Natural killer cell treated with Interleukin-12 subunit alpha and Interleukin-12 subunit beta and Interleukin-15 and Interleukin-18, amount 100 ng/mL, for 72 hours (primary cell): ENCODE measurements around the gene DHDH. TPM values are rescaled to one million over a fixed set of nuclear protein-coding genes. Genes with fewer than 3 reads are reported as not detected.
"Not testable (repeated sequence)": the region's sequence is repeated elsewhere in the genome, so short reads cannot be mapped to it uniquely, and the experiment has no call there.

Experiments
- ATAC-seq, 2 donors: fragments of 150-1000 bp; cut with Tn5 transposase in 1 of 2; sonication (Bioruptor Pico), chemical (Tn5 transposase) in 1 of 2; 2 replicates each; pipeline ENCODE4 v1.10.0; 2021
- DNase-seq: peaks from one replicate; pipeline ENCODE4 v3.0.0; 2022; ENCODE audit warnings: low spot score
- H3K27ac Mint-ChIP-seq, 2 donors: 1 replicate in 1 of 2; 2 replicates in 1 of 2; pipeline ENCODE4 v1.8.0; 2022; ENCODE audit warnings: mixed read lengths in 2 of 2, mild to moderate bottlenecking in 1 of 2, moderate library complexity in 1 of 2
- H3K27me3 Mint-ChIP-seq, 2 donors: 1 replicate in 1 of 2; 2 replicates in 1 of 2; pipeline ENCODE4 v1.8.0; 2022; ENCODE audit warnings: mixed read lengths in 2 of 2
- H3K36me3 Mint-ChIP-seq: one replicate; pipeline ENCODE4 v1.8.0; 2022; ENCODE audit warnings: mixed read lengths
- H3K4me1 Mint-ChIP-seq, 2 donors: 1 replicate in 1 of 2; 2 replicates in 1 of 2; pipeline ENCODE4 v1.8.0; 2022; ENCODE audit warnings: low read depth in 2 of 2, mixed read lengths in 2 of 2, mild to moderate bottlenecking in 1 of 2
- H3K4me3 Mint-ChIP-seq: one replicate; pipeline ENCODE4 v1.8.0; 2022; ENCODE audit warnings: mixed read lengths
- H3K9me3 Mint-ChIP-seq: 2 replicates; pipeline ENCODE4 v1.8.0; 2022; ENCODE audit warnings: mixed read lengths
- total RNA-seq, 2 donors: library from RNA; stranded (reverse); gene quantifications; one replicate each; pipeline ENCODE4 v1.2.3, GENCODE V29; 2022

DHDH gene
- under 1 TPM in 1 of 2 donors, not detected in 1; 0.43 TPM for total RNA-seq

DNA sequence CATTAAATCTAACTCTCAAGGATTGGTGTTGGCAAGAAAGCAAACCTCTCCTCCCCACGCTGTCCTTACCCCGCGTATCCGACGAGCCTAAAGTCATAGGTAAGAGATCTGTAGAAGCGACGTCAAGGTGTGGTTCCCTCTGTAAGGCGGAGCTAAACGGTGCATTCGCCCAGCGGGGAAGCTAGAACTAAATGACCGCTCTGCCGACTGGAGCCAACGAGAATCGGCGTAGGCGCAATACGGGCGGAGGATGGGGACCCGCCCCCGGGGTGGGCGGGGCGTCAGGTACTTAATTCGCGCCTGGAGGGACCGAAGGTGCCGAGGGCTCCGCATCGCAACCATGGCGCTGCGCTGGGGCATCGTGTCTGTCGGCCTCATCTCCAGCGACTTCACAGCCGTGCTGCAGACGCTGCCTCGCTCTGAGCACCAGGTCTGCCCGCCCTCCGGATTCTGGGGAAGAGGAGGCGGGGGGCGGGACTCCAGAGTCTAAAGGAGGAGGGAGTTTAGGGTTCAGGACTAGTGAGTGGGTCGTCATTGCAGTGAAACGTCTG is at the start of gene DHDH:
Gene DHDH, plus strand, starts transcription at position 318 of the 551 bp plus-strand sequence. Its CDS starts 23 bp downstream, at position 341.
- peaks cover 8 to 9% of the 10 kb centered on the region in 2 donors for H3K4me1 Mint-ChIP-seq
- H3K4me3 Mint-ChIP-seq: peak within 1 kb of the TSS; percentile 84
- peak within 1 kb of the TSS in 1 of 2 donors; percentile 47 for H3K27ac Mint-ChIP-seq
- ATAC-seq (peak; percentile 95 to 96), DNase-seq (peak; percentile 89)
- no peaks in the 10 kb centered on the region for H3K9me3 Mint-ChIP-seq
- H3K36me3 Mint-ChIP-seq: no peaks in the 10 kb centered on the region
- peaks cover 0 to 10% of the 10 kb centered on the region in 2 donors for H3K27me3 Mint-ChIP-seq

DNA sequence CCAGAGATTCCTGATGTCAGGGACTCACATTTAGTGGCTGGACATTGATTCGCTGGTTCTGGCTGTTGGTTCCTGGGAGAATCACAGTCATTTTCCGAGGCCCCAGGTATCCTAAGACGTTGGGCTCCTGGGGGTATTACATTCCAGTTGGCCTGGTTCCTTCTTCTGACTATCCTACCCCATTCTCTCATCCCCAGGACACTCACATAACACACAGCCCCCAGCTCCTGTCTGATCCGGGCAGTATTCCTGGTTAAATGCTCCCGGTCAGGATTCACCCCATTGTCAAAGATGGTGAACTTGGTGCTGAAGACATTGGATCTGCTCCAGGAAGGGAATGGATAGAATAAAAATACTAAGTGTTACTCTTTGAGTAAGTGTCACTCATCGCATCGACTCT is 49.8 kb upstream of the DHDH start:
- DNase-seq (no peak), ATAC-seq (no peak)
- H3K4me3 Mint-ChIP-seq: no peak overlapping the region

DNA sequence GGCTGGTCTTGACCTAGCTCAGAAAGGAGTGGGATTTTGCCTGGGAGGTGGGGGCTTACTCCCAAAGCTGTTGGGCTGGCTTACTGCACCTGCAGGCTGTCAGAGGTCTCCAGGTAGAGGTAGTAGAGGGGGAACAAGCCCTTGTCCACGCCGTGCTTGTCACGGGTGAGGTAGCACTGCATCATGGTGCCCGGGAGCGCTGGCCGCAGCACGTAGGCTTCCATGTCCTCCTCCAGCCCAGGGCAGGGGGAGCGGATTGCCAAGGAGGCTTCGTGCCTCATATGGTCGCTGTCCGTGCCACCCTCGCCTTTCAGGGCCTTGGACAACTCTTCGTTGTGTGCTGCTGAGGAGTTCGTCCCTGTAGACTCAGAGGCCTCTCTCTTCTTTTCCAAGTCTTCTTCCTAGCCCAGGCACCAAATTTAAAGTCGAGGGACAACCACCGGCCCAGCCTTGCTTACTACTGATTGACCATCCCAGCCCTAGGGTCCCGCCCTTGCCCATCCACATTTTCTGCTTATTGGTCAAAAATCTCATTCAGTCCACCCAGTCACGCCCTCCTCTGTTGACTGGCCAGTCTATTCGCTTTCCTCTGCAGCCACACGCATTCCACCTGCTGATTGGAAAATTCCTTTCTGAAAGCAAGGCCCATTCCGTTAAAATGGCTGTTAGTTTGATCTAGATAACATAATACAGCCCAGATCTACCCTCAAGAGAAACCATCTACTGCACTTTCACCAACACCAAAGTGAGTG is 45.5 kb upstream of the DHDH start:
- Mint-ChIP-seq H3K4me3 (no peak overlapping the region), H3K27ac (peak overlapping the region in 1 of 2 donors; percentile 21), H3K27me3 (peaks cover 0 to 13% of the 10 kb centered on the region in 2 donors), H3K36me3 (no peaks in the 10 kb centered on the region), H3K4me1 (peaks cover 0 to 6% of the 10 kb centered on the region in 2 donors), H3K9me3 (no peaks in the 10 kb centered on the region)
- ATAC-seq (peak in 1 of 2 donors; percentile 2), DNase-seq (no peak)

More for the DNA sequence above, 49.8 kb upstream of the DHDH start:
- Mint-ChIP-seq H3K27ac (no peak overlapping the region), H3K27me3 (no peaks in the 10 kb centered on the region), H3K4me1 (peaks cover 0 to 6% of the 10 kb centered on the region in 2 donors), H3K36me3 (no peaks in the 10 kb centered on the region), H3K9me3 (no peaks in the 10 kb centered on the region)

DNA sequence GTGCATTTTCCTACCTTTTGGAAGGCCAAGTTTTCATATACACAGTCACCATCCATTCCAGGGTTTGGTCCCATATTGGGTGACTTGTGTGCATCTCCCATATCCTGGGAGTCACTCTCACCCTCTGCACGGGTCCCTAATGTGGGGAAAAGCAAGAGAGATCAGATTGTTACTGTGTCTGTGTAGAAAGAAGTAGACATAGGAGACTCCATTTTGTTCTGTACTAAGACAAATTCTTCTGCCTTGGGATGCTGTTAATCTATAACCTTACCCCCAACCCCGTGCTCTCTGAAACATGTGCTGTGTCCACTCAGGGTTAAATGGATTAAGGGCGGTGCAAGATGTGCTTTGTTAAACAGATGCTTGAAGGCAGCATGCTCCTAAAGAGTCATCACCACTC is 44.0 kb upstream of the DHDH start:
- H3K36me3 Mint-ChIP-seq, H3K9me3 Mint-ChIP-seq, H3K4me3 Mint-ChIP-seq, DNase-seq, H3K4me1 Mint-ChIP-seq, H3K27ac Mint-ChIP-seq, ATAC-seq: not testable (repeated sequence)
- peaks cover under 1 to 17% of the 10 kb centered on the region in 2 donors for H3K27me3 Mint-ChIP-seq

DNA sequence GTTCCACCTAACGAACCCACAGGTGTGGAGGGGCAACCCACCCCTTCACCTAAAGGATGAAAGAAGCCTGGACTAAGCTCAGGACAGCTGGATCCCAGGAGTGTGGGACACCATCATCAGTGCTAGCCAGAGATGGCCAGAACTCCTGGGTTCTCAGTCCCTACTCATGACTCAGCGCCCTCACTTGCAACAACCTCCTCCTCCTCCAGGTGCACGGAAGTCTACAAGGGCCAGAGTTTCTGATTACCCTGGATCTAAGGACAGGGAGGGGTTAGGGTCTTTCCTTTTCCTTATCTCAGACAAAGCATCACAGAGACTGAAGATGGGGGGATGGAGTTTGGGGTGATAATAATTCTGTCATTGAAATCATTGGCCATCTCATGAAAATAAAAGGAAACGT is 42.9 kb upstream of the DHDH start:
- peaks cover 0 to 3% of the 10 kb centered on the region in 2 donors for H3K4me1 Mint-ChIP-seq
- no peak overlapping the region for H3K27ac Mint-ChIP-seq
- no peak for DNase-seq
- ATAC-seq: no peak
- peaks cover 7 to 22% of the 10 kb centered on the region in 2 donors for H3K27me3 Mint-ChIP-seq
- H3K9me3 Mint-ChIP-seq: no peaks in the 10 kb centered on the region
- H3K4me3 Mint-ChIP-seq: no peak overlapping the region
- H3K36me3 Mint-ChIP-seq: no peaks in the 10 kb centered on the region

DNA sequence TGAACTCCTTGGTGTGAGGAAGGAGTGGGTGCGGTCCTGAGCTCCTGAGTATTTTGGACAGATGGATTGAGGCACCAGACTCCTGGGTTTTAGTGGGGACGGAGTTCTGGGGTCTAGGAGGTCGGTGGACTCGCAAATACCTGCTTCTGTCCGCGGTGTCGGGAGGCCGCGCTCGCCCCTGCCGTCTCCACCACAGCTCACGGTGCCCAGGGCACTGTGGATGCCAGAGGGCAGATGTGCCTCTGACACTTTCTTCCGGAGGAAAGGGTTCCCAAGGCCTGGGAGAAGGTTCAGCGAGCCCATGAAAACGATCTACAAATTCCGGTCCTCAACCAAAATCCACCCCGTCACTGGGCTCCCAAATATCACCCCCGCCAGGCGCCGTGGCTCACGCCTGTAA is 38.3 kb upstream of the DHDH start:
- no peaks in the 10 kb centered on the region for H3K9me3 Mint-ChIP-seq
- peaks cover 7 to 29% of the 10 kb centered on the region in 2 donors for H3K27me3 Mint-ChIP-seq
- H3K27ac Mint-ChIP-seq: peak overlapping the region in 1 of 2 donors; percentile 82
- H3K4me1 Mint-ChIP-seq: peaks cover 9 to 25% of the 10 kb centered on the region in 2 donors
- no peak overlapping the region for H3K4me3 Mint-ChIP-seq
- DNase-seq (no peak), ATAC-seq (no peak)
- no peaks in the 10 kb centered on the region for H3K36me3 Mint-ChIP-seq

DNA sequence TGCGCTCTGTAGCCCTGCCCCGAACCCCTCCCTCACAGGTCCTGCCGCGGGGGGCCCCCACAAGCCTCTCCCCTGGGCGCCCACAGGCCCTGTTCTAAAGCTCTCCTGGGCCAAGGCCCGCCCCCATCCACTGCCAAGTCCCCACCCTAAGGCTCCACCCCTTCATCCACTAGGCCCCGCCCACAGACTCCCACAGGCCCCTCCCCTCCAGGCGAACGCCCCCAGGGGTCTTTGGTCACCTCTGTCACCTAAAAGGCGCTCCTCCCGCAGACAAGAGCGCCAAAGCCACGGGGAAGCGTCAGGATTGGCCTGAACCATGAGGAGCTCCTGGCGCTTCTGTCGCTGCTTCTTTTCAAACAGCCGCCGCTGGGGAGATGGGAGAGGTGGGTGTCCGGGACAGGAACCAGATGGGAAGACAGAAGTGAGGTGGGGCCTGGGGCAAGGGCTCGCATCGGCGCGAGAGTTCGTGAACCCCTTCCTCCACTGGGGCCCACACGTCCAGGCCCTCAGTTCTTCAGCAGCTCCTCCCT is 37.2 kb upstream of the DHDH start:
- DNase-seq (no peak), ATAC-seq (peak in 1 of 2 donors; percentile 43)
- Mint-ChIP-seq H3K4me1 (peaks cover 15 to 29% of the 10 kb centered on the region in 2 donors), H3K27ac (peak overlapping the region in 1 of 2 donors; percentile 82), H3K9me3 (no peaks in the 10 kb centered on the region), H3K4me3 (peak overlapping the region; percentile 27), H3K27me3 (peaks cover 7 to 24% of the 10 kb centered on the region in 2 donors), H3K36me3 (no peaks in the 10 kb centered on the region)

DNA sequence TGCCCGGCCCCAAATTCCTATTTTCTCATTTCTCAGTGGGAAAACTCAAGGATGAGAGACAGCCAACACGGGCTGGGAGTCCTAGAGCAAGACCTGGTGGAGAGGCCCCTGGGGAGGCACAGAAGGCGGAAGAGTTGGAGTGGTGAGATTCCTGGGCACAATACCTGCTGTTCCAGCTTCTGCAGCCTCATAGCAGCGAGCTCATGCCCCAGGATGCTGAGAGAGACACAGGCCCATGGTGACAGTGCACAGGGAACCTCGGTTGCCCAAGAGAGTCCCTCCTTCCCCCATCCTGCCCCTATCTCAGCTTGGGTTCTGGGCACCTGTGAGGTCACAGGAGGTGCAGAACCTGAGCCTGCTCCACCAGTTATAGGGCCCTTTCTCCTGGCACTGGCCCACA is 36.3 kb upstream of the DHDH start:
- Mint-ChIP-seq H3K36me3 (no peaks in the 10 kb centered on the region), H3K4me3 (no peak overlapping the region), H3K4me1 (peaks cover 24 to 35% of the 10 kb centered on the region in 2 donors), H3K27me3 (peaks cover 7 to 17% of the 10 kb centered on the region in 2 donors), H3K9me3 (no peaks in the 10 kb centered on the region), H3K27ac (peak overlapping the region in 1 of 2 donors; percentile 82)
- DNase-seq (no peak), ATAC-seq (no peak)

DNA sequence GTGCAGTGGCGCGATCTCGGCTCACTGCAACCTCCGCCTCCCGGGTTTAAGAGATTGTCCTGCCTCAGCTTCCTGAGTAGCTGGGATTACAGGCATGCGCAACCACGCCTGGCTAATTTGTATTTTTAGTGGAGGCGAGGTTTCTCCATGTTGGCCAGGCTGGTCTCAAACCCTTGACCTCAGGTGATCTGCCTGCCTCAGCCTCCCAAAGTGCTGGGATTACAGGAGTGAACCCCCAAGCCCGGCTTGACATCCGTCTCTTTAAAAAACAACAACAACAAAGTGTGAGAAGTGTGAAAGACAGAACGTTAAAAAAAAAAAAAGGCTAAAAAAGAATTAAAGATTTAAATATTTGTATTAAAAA is 34.1 kb upstream of the DHDH start:
- H3K36me3 Mint-ChIP-seq, ATAC-seq, DNase-seq, H3K9me3 Mint-ChIP-seq: not testable (repeated sequence)
- H3K27ac Mint-ChIP-seq: peak overlapping the region; percentile 91 to 99
- peaks cover 30 to 45% of the 10 kb centered on the region in 2 donors for H3K4me1 Mint-ChIP-seq
- peaks cover 7 to 12% of the 10 kb centered on the region in 2 donors for H3K27me3 Mint-ChIP-seq
- H3K4me3 Mint-ChIP-seq: peak overlapping the region; percentile 98

DNA sequence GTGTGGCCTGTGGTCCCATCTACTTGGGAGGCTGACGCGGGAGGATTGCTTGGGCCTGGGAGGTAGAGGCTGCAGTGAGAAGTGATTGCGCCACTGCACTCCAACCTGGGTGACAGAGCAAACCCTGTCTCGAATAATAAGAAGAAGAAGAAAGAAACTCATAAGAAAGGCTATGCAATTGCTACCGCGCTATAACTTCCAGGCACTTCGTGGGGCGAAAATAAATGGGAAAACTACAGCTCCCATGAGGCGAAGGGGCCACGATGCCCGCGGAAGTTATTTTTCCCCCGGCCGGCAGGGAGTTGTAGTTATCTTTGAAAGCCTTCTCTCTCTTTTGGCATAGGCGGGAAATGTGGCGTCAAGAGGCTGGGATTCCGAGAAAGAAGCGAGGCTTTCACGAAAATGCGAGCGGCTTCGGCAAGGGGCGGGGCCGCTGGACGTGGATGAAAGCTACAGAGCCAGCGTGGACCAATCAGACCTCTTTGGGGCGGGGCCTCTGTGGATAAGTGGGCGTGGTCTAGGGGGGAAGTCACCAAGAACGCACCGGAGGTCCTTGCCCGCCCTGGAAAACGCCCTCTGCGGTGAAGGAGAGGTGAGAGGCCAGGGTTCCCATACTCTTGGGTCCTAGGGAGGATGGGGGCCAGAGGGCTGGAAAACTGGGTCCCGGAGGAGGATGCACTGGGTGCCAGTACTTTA is 33.6 kb upstream of the DHDH start, which contains the start of gene NUCB1:
Gene NUCB1, plus strand, starts transcription at position 532 of the 696 bp plus-strand sequence. CDS start 485 bp downstream, outside the sequence.
- Mint-ChIP-seq H3K4me3 (peak within 1 kb of the TSS; percentile 98), H3K9me3 (no peaks in the 10 kb centered on the region), H3K36me3 (no peaks in the 10 kb centered on the region), H3K27me3 (peaks cover 2 to 8% of the 10 kb centered on the region in 2 donors), H3K4me1 (peaks cover 30 to 42% of the 10 kb centered on the region in 2 donors), H3K27ac (peak within 1 kb of the TSS; percentile 91 to 99)
- ATAC-seq: peak; percentile 98
- DNase-seq: peak; percentile 99

DNA sequence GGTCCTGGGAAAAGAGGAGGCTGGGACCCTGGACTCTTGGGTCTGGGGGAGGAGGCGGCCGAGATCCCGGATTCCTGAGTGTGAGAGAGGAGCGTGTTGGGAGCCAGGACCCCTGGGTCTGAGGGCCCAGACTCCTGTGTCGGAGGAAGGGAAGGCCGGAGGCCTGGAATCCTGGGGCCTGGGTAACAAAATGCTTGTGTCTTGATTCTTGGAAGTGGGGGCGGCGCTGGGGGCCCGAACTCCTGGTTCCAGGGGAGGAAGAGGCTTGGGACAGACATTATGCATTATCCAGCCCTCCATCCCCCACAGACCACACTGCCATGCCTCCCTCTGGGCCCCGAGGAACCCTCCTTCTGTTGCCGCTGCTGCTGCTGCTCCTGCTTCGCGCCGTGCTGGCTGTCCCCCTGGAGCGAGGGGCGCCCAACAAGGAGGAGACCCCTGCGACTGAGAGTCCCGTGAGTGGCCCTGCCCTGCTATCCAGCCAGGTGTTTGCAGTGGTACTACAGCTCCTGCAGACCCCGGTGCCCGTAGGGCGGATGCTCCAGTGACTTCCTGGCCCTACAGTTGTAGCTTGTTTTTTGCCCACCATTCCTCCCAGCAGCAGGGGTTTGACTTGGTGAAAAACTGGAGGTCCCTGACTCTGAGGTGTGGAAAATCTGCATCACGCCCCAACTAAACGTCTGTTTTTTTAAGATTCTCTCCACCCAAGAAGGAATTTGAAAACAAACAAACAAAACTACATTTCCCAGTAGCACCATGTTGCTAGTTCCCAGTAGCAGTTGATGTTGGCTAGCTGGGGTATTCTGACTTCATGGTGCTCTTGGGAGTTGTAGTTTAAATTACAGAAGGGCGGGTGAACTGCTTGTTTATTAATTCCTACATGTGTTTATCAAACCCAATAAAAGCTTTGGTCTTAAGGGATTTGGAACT is 32.8 kb upstream of the DHDH start:
- Mint-ChIP-seq H3K4me3 (peak overlapping the region; percentile 98), H3K27ac (peak overlapping the region; percentile 91 to 99), H3K27me3 (peaks cover 0 to 6% of the 10 kb centered on the region in 2 donors), H3K4me1 (peaks cover 30 to 41% of the 10 kb centered on the region in 2 donors), H3K36me3 (no peaks in the 10 kb centered on the region), H3K9me3 (no peaks in the 10 kb centered on the region)
- DNase-seq (no peak), ATAC-seq (peak in 1 of 2 donors; percentile 10)

DNA sequence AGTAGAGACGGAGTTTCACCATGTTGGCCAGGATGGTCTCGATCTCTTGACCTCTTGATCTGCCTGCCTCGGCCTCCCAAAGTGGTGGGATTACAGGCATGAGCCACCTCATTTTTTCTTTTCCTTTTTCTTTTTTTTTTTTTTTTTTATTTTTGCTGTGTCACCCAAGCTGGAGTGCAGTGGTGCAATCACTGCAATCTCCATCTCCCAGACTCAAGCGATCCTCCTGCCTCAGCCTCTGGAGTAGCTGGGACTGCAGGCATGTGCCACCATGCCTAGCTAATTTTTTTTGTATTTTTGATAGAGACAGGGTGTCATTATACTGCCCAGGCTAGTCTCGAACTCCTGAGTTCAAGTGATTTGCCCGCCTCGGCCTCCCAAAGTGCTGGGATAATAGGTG is 31.2 kb upstream of the DHDH start:
- not testable (repeated sequence) for H3K9me3 Mint-ChIP-seq

DNA sequence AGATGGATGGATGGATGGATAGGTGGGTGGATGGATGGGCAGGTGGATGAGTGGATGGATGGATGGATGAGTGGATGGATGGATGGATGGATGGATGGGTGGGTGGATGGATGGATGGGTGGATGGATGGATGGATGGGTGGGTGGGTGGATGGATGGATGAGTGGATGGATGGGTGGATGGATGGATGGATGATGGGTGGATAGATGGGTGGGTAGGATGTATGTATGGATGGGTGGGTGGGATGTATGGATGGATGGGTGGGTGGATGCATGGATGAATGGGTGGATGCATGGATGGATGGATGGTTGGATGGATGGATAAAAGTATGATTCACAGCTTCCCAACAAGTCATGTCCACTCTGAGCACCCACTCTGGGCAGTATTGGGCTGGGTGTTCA is 29.7 kb upstream of the DHDH start:
- peaks cover 30% of the 10 kb centered on the region in 2 donors for H3K4me1 Mint-ChIP-seq
- not testable (repeated sequence) for H3K36me3 Mint-ChIP-seq, H3K27ac Mint-ChIP-seq, H3K27me3 Mint-ChIP-seq, DNase-seq, H3K9me3 Mint-ChIP-seq, ATAC-seq, H3K4me3 Mint-ChIP-seq

More for the DNA sequence above, 31.2 kb upstream of the DHDH start:
- Mint-ChIP-seq H3K4me3 (peak overlapping the region; percentile 98), H3K4me1 (peaks cover 30% of the 10 kb centered on the region in 2 donors), H3K27ac (peak overlapping the region; percentile 56 to 57)
- H3K27me3 Mint-ChIP-seq, DNase-seq, H3K36me3 Mint-ChIP-seq, ATAC-seq: not testable (repeated sequence)
